ENCODE measurements around the gene SLC24A3.

GRCh38 chr20:19318610-19319009 lies 106.2 kb downstream of the SLC24A3 start:
- TF ChIP-seq, protein P1, sequence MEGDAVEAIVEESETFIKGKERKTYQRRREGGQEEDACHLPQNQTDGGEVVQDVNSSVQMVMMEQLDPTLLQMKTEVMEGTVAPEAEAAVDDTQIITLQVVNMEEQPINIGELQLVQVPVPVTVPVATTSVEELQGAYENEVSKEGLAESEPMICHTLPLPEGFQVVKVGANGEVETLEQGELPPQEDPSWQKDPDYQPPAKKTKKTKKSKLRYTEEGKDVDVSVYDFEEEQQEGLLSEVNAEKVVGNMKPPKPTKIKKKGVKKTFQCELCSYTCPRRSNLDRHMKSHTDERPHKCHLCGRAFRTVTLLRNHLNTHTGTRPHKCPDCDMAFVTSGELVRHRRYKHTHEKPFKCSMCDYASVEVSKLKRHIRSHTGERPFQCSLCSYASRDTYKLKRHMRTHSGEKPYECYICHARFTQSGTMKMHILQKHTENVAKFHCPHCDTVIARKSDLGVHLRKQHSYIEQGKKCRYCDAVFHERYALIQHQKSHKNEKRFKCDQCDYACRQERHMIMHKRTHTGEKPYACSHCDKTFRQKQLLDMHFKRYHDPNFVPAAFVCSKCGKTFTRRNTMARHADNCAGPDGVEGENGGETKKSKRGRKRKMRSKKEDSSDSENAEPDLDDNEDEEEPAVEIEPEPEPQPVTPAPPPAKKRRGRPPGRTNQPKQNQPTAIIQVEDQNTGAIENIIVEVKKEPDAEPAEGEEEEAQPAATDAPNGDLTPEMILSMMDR (IDR thresholded peaks at IDR 0.05): no peak
- TF ChIP-seq POLR2A (IDR thresholded peaks at IDR 0.05): no peak
